GM21367 (cell line): ENCODE measurements around the gene KRTAP5-9.
"Not testable (repeated sequence)": the region's sequence is repeated elsewhere in the genome, so short reads cannot be mapped to it uniquely, and the experiment has no call there.

Experiments
- ATAC-seq: cut with Tn5 transposase; IDR thresholded peaks from one replicate; pipeline ENCODE4 v1.9.1; 2021; ENCODE audit not compliant: unreplicated experiment

Gene KRTAP5-9

DNA sequence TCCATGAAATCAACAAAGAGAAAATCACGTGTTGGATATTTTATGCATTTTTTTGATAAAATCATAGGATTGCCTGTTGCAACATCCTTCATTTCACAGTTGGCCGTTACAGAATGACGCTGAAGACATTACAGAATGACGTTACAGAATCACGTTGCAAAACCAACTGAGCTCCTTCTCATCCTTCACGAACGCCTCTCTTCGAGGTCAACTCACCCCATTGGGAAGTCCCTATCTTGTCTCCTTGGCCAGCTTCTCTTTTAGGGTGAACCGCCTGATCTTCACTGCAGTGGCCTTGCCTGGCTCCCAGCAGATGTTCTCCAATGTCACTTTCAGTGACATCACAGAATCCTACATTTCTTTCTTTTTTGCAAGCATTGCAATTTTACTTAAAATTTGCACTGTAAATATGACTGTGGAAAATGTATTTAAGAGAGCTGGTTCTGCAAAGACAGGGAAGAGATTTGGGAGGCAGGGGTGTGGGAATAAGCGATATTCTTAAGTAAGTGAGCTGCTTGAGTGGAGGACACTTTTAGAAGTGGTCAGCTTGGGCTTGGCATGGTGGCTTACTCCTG lies 16.1 kb upstream of the KRTAP5-9 start:
- ATAC-seq: no peak

DNA sequence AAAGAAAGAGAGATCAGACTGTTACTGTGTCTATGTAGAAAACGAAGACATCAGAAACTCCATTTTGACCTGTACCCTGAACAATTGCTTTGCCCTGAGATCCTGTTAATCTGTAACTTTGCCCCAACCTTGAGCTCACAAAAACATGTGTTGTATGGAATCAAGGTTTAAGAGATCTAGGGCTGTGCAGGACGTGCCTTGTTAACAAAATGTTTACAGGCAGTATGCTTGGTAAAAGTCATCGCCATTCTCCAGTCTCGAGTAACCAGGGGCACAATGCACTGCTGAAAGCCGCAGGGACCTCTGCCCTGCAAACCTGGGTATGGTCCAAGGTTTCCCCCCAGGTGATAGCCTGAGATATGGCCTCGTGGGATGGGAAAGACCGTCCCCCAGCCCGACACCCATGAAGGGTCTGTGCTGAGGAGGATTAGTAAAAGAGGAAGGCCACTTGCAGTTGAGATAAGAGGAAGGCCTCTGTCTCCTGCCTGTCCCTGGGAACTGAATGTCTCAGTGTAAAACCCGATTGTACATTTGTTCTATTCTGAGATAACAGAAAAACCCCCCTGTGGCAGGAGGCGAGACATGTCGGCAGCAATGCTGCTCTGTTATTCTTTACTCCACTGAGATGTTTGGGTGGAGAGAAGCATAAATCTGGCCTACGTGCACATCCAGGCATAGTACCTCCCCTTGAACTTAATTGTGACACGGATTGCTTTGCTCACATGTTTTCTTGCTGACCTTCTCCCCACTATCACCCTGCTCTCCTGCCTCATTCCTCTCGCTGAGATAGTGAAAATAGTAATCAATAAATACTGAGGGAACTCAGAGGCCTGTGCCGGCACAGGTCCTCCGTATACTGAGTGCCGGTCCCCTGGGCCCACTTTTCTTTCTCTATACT lies 13.3 kb upstream of the KRTAP5-9 start:
- not testable (repeated sequence) for ATAC-seq

DNA sequence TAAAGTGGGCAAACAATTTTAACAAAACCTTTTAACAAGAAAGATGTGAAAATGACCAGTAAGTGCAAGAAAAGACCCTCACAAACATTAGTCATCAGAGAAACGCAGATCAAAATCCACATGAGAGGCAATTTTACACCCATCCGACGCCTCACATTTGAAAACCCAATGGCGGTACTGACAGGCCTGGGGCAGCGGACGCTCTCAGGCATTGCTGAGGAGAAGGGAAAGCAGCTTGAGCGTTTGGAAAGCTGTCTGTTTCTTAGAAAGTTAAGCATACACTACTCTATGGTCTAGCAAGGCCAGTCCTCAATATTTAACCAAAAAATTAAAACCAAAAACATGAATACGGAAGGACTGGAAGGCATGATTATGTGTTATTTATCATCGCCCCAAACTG lies 12.4 kb upstream of the KRTAP5-9 start:
- ATAC-seq: no peak

GRCh38 chr11:71537537-71537936 lies 10.7 kb upstream of the KRTAP5-9 start:
- ATAC-seq: no peak

GRCh38 chr11:71537977-71538665 lies 10.1 kb upstream of the KRTAP5-9 start, which contains the start of gene KRTAP5-8:
KRTAP5-8 (plus strand) TSS chr11:71538025; CDS start chr11:71538056, 31 bp downstream.
- not testable (repeated sequence) for ATAC-seq

GRCh38 chr11:71538666-71538990 lies 9.6 kb upstream of the KRTAP5-9 start:
- no peak for ATAC-seq

DNA sequence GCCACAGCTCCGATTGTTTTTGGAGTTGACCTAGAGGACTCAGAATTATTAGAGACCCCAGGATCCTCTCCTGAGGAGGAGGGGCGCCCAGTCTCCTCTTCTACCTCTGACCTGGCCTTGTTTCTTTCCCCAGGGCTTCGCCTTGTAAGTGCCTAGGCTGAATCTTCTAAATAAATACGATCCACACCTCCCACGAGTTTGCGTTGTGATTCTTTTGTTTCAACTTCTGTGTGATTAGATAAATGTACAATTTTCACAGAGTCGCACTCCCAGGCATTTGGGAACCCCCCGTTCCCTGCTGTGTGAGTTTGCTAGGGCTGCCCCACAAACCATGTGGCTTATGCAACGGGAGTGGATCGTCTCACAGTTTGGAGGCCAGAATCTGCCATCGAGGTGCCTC lies 9.2 kb upstream of the KRTAP5-9 start:
- ATAC-seq: no peak

GRCh38 chr11:71539971-71540370 lies 8.2 kb upstream of the KRTAP5-9 start:
- not testable (repeated sequence) for ATAC-seq

- not testable (repeated sequence) for ATAC-seq
Observed at GRCh38 chr11:71540521-71541304, 7.5 kb upstream of the KRTAP5-9 start.

DNA sequence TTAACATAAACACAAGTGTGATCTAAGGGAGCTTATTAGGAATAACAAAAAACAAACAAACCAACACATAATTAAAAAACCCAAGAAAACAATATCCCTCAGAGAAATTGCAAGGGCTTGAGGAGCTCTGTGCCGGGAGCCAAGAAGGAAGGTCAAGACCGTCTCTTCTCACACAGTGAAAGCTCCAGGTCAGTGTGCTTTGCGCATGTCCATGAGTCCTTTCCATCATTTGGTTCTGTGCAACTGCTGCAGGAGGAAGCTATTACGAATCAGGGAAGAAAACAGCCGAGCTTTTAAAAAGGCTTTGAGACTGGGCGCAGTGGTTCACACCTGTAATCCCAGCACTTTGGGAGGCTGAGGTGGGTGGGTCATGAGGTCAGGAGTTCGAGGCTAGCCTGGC lies 5.8 kb upstream of the KRTAP5-9 start:
- ATAC-seq: no peak

GRCh38 chr11:71542879-71543777 lies 5.1 kb upstream of the KRTAP5-9 start:
- no peak for ATAC-seq

- ATAC-seq: no peak
Observed at GRCh38 chr11:71543866-71544265, 4.4 kb upstream of the KRTAP5-9 start.

DNA sequence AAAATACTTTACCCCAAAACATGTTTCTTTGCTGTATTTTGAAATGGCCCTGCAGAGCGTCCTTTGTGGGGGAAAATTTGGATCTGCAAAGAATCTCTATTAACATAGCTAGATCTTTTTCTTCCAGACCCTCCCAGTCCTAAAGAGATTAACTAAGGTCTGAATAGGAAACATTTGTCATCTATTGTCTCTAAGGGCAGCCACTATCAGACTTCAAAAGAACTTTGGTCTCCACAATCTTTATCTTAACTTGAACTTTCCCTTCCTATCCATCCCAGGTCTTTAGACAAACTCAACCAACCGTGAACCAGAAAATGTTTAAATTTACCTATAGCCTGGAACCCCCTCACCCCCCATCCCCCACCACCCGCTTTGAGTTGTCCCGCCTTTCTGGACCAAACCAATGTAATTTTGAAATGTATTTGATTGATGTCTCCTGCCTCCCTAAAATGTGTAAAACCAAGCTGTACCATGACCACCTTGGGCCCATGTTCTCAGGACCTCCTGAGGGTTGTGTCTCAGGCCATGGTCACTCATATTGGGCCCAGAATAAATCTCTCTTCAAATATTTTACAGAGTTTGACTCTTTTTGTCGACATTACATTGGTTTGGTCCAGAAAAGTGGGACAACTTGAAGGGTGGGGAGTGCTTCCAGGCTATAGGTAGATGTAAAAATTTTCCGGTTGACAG lies 3.5 kb upstream of the KRTAP5-9 start:
- no peak for ATAC-seq

- ATAC-seq: no peak
Observed at GRCh38 chr11:71545405-71545966, 2.7 kb upstream of the KRTAP5-9 start.

DNA sequence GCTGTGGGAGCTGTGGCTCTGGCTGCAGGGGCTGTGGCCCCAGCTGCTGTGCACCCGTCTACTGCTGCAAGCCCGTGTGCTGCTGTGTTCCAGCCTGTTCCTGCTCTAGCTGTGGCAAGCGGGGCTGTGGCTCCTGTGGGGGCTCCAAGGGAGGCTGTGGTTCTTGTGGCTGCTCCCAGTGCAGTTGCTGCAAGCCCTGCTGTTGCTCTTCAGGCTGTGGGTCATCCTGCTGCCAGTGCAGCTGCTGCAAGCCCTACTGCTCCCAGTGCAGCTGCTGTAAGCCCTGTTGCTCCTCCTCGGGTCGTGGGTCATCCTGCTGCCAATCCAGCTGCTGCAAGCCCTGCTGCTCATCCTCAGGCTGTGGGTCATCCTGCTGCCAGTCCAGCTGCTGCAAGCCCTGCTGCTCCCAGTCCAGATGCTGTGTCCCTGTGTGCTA lies 514 bp downstream of the KRTAP5-9 start:
- no peak for ATAC-seq

- ATAC-seq: no peak
Observed at GRCh38 chr11:71551711-71552110, 3.5 kb downstream of the KRTAP5-9 start.

DNA sequence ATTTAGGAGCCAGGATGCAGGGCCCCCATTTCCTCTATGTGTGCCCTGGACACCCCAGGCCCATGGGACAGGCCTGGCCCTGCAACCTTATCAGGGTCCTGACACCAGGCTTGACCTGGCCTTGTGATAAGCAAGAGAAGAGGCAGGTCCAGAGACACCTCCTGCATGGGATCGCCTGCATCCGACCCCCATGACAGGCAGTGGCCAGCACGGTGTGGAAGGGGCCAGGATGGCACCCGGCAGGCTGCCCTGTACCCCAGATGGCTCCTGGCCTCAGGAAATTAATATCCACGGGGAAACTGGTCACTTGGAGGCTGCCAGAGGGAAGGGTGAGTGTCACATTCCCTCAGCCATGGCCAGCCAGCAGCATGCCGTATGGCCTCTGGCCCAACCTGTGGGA lies 6.8 kb downstream of the KRTAP5-9 start:
- no peak for ATAC-seq

DNA sequence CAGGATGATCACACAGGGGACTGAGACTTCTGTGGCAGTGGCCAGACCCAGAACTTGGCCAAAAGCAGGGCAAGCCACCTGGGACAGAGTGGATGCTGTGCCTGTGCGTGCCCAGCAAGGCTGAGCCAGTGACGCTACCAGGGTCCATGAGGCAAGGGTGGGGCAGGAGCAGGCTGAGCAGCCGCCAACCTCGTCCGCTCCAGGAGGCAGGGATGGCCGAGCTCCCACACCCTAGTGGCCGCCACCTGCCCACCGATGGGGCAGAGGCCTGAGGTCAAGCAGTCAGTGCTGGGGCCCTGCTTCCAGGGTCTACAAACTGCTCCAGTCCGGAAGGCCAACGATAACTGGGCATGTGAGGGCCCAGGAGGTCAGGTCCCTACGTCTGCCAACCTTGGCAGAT lies 7.3 kb downstream of the KRTAP5-9 start:
- no peak for ATAC-seq

- ATAC-seq: no peak
Observed at GRCh38 chr11:71556018-71556417, 7.8 kb downstream of the KRTAP5-9 start.
